CD4-positive, alpha-beta memory T cell (primary cell): ENCODE data around the gene ERCC1. TPM values are rescaled to one million over a fixed set of nuclear protein-coding genes. Genes with fewer than 3 reads are reported as not detected.
A peak's percentile ranks its signal among the peaks of the same experiment; 100 is the strongest.

Source experiments
- CTCF ChIA-PET: fragments of 350-600 bp; sonication (Branson Sonifier 250); formaldehyde crosslinking; loops from one replicate; lab custom pipeline; 2021; ENCODE audit warnings: inconsistent platforms; ENCODE audit not compliant: partially characterized antibody; lab: Charles Lee
- POLR2A ChIA-PET: fragments of 350-600 bp; sonication (Branson Sonifier 250); formaldehyde crosslinking; loops from one replicate; lab custom pipeline; 2021; ENCODE audit not compliant: partially characterized antibody; lab: Charles Lee
- DNase-seq, 5 donors: peaks; one replicate each; pipeline versions ENCODE4 v3.0.0 to v3.0.0-alpha.2; 2020 to 2022; ENCODE audit warnings: mixed read lengths in 1 of 5
- H3K27ac ChIP-seq: one replicate; pipeline ENCODE4 v1.7.0; 2013; ENCODE audit warnings: low read depth, low read length
- H3K27me3 ChIP-seq: 2 replicates; pipeline ENCODE4 v1.7.0; 2013; ENCODE audit warnings: mild to moderate bottlenecking, low read length, moderate library complexity; ENCODE audit not compliant: insufficient read depth
- H3K36me3 ChIP-seq: 2 replicates; pipeline ENCODE4 v1.7.0; 2013; ENCODE audit warnings: mild to moderate bottlenecking, low read length, moderate library complexity; ENCODE audit not compliant: insufficient read depth
- H3K4me1 ChIP-seq: 2 replicates; pipeline ENCODE4 v1.7.0; 2013; ENCODE audit warnings: mild to moderate bottlenecking, low read length, moderate library complexity; ENCODE audit not compliant: insufficient read depth
- H3K4me3 ChIP-seq, 2 donors: one replicate each; pipeline ENCODE4 v1.7.0; 2013; ENCODE audit warnings: low read length in 2 of 2, mild to moderate bottlenecking in 1 of 2
- H3K9me3 ChIP-seq, 2 donors: one replicate each; pipeline ENCODE4 v1.7.0; 2013; ENCODE audit warnings: low read length in 2 of 2, control low read depth in 1 of 2; ENCODE audit not compliant: control insufficient read depth in 1 of 2
- H3K27ac Mint-ChIP-seq, 7 donors: one replicate each; pipeline ENCODE4 v1.8.0; 2020 to 2021; ENCODE audit warnings: mixed read lengths in 7 of 7, mild to moderate bottlenecking in 6 of 7, inconsistent platforms in 3 of 7, moderate library complexity in 3 of 7
- H3K27me3 Mint-ChIP-seq, 2 donors: one replicate each; pipeline ENCODE4 v1.8.0; 2020 to 2021; ENCODE audit warnings: mixed read lengths in 2 of 2
- H3K36me3 Mint-ChIP-seq, 2 donors: one replicate each; pipeline ENCODE4 v1.8.0; 2020 to 2021; ENCODE audit warnings: mixed read lengths in 2 of 2, inconsistent platforms in 1 of 2, mild to moderate bottlenecking in 1 of 2
- H3K4me1 Mint-ChIP-seq, 4 donors: one replicate each; pipeline ENCODE4 v1.8.0; 2020 to 2021; ENCODE audit warnings: mixed read lengths in 4 of 4, mild to moderate bottlenecking in 1 of 4
- H3K4me3 Mint-ChIP-seq, 8 donors: one replicate each; pipeline ENCODE4 v1.8.0; 2020 to 2021; ENCODE audit warnings: mixed read lengths in 8 of 8, mild to moderate bottlenecking in 7 of 8, moderate library complexity in 6 of 8, inconsistent platforms in 3 of 8
- H3K9me3 Mint-ChIP-seq, 8 donors: one replicate each; pipeline ENCODE4 v1.8.0; 2020 to 2021; ENCODE audit warnings: mixed read lengths in 8 of 8, mild to moderate bottlenecking in 5 of 8, inconsistent platforms in 3 of 8, moderate library complexity in 1 of 8
- intact Hi-C: fragments of 100-400 bp; cut with micrococcal nuclease; formaldehyde crosslinking; loops from one replicate; pipeline ENCODE4 v1.15.1; 2023
- polyA plus RNA-seq, 2 donors: library from polyadenylated mRNA; unstranded; fragments of 300-500 nt; fragmentation: Illumina TruSeq; gene quantifications; one replicate each; pipeline ENCODE4 v1.2.3, GENCODE V29; 2021
- total RNA-seq, 2 experiments: library from RNA; stranded (reverse); gene quantifications; one replicate each; pipeline ENCODE4 v1.2.3, GENCODE V29; 2021

Gene ERCC1
- total and polyA plus RNA-seq, 4 experiments from 2014 or later, result 36.2 to 46.9 (median 42.4) TPM

GRCh38 chr19:45460807-45461347 lies 37.2 kb upstream of the ERCC1 start:
- Mint-ChIP-seq H3K27me3 (no peaks in the 10 kb centered on the region), H3K4me3 (no peak overlapping the region), H3K9me3 (no peaks in the 10 kb centered on the region), H3K27ac (no peak overlapping the region), H3K36me3 (peaks cover 0 to 1% of the 10 kb centered on the region in 2 donors), H3K4me1 (peaks cover 3 to 14% (median 8%) of the 10 kb centered on the region in 4 donors)
- no peaks in the 10 kb centered on the region for H3K36me3 ChIP-seq
- ChIA-PET CTCF (interaction anchor here (2.0 to 2.4 kb wide), 2 partner anchors 17 to 22 kb away, joined by 7 to 9 read pairs; no protein-coding TSS in a partner anchor), POLR2A (interaction anchor here (1.4 to 1.7 kb wide), 2 partner anchors 8 to 10 kb away, joined by 3 to 8 read pairs; no protein-coding TSS in a partner anchor)
- H3K4me1 ChIP-seq, result peaks cover 10% of the 10 kb centered on the region
- intact Hi-C loops, result no loop called here
- H3K9me3 ChIP-seq, result no peaks in the 10 kb centered on the region
- DNase-seq, result no peak
- no peaks in the 10 kb centered on the region for H3K27me3 ChIP-seq
- H3K27ac ChIP-seq, result no peak overlapping the region
- no peak overlapping the region for H3K4me3 ChIP-seq

DNA sequence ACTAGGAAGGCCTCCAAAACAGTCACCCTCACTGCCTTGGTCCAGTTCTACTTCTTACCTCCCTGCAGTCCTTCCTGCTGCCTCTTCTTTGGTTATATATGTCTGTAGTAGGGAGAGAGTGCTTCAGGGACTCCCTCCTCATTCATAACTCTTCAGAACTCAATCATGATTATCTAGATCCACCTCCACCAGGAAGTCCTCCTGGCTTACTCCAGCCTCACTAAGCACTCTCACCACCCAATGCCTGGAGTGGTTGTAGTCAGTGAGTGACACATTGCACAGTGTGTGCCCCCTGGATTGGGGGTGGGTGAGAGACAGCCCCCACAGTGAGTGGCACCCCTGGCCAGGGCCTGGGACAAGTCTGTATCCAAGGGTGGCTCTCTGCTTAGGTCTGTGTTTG lies 34.1 kb upstream of the ERCC1 start:
- POLR2A ChIA-PET, result interaction anchor here (15.5 kb wide), 1 partner anchor 10 kb away, joined by 240 read pairs; the partner anchor contains the start of gene FOSB
- peak overlapping the region in 3 of 7 donors; percentile 15 to 37 (median 24) for H3K27ac Mint-ChIP-seq
- Histone ChIP-seq H3K27me3 (no peaks in the 10 kb centered on the region), H3K27ac (no peak overlapping the region), H3K9me3 (no peaks in the 10 kb centered on the region), H3K36me3 (no peaks in the 10 kb centered on the region), H3K4me3 (no peak overlapping the region), H3K4me1 (peaks cover 17% of the 10 kb centered on the region)
- DNase-seq, result no peak
- peaks cover 10 to 33% (median 15%) of the 10 kb centered on the region in 4 donors for H3K4me1 Mint-ChIP-seq
- intact Hi-C loops, result no loop called here
- H3K9me3 Mint-ChIP-seq, result no peaks in the 10 kb centered on the region
- H3K36me3 Mint-ChIP-seq, result peaks cover 0 to 1% of the 10 kb centered on the region in 2 donors
- no peaks in the 10 kb centered on the region for H3K27me3 Mint-ChIP-seq
- H3K4me3 Mint-ChIP-seq, result no peak overlapping the region
- CTCF ChIA-PET, result interaction anchor here (1.6 to 2.7 kb wide), 2 partner anchors 9 to 18 kb away, joined by 6 to 13 read pairs; partner anchors contain the start of gene FOSB

GRCh38 chr19:45456500-45456815 lies 32.7 kb upstream of the ERCC1 start:
- H3K27ac ChIP-seq, result peak overlapping the region; percentile 20
- H3K9me3 Mint-ChIP-seq, result no peaks in the 10 kb centered on the region

GRCh38 chr19:45455707-45456499 lies 32.2 kb upstream of the ERCC1 start:
- Histone ChIP-seq H3K4me1 (peaks cover 30% of the 10 kb centered on the region), H3K9me3 (no peaks in the 10 kb centered on the region), H3K27ac (peak overlapping the region; percentile 20), H3K4me3 (no peak overlapping the region), H3K27me3 (no peaks in the 10 kb centered on the region), H3K36me3 (no peaks in the 10 kb centered on the region)
- ChIA-PET POLR2A (interaction anchor here (0.9 to 15.5 kb wide), 2 partner anchors 12 to 23 kb away, joined by 8 to 240 read pairs; partner anchors contain the start of gene FOSB), CTCF (interaction anchor here (1.0 to 2.7 kb wide), 5 partner anchors 11 to 225 kb away, joined by 4 to 13 read pairs (median 5); partner anchors contain the start of gene FOSB)
- peak; percentile 51 to 91 (median 54) for DNase-seq
- Mint-ChIP-seq H3K4me1 (peaks cover 20 to 48% (median 27%) of the 10 kb centered on the region in 4 donors), H3K36me3 (peaks cover 0 to 8% of the 10 kb centered on the region in 2 donors), H3K27me3 (peaks cover 0 to 4% of the 10 kb centered on the region in 2 donors), H3K9me3 (no peaks in the 10 kb centered on the region), H3K4me3 (peak overlapping the region; percentile 54 to 81 (median 63)), H3K27ac (peak overlapping the region; percentile 75 to 95 (median 86))
- intact Hi-C loops, result no loop called here

More at GRCh38 chr19:45456500-45456815, 32.7 kb upstream of the ERCC1 start:
- H3K27me3 ChIP-seq, result no peaks in the 10 kb centered on the region
- H3K36me3 ChIP-seq, result no peaks in the 10 kb centered on the region
- no peaks in the 10 kb centered on the region for H3K9me3 ChIP-seq
- intact Hi-C loops, result no loop called here
- peaks cover 0 to under 1% of the 10 kb centered on the region in 2 donors for H3K27me3 Mint-ChIP-seq
- H3K4me3 ChIP-seq, result no peak overlapping the region
- H3K4me3 Mint-ChIP-seq, result peak overlapping the region in 5 of 8 donors; percentile 47 to 81 (median 55)
- POLR2A ChIA-PET, result interaction anchor here (0.9 to 15.5 kb wide), 2 partner anchors 12 to 23 kb away, joined by 8 to 240 read pairs; partner anchors contain the start of gene FOSB
- H3K4me1 ChIP-seq, result peaks cover 26% of the 10 kb centered on the region
- peaks cover 0 to 3% of the 10 kb centered on the region in 2 donors for H3K36me3 Mint-ChIP-seq
- peak overlapping the region; percentile 75 to 95 (median 86) for H3K27ac Mint-ChIP-seq
- peaks cover 18 to 43% (median 24%) of the 10 kb centered on the region in 4 donors for H3K4me1 Mint-ChIP-seq
- CTCF ChIA-PET, result interaction anchor here (1.0 to 2.7 kb wide), 5 partner anchors 11 to 224 kb away, joined by 4 to 13 read pairs (median 5); partner anchors contain the start of gene FOSB
- no peak for DNase-seq

DNA sequence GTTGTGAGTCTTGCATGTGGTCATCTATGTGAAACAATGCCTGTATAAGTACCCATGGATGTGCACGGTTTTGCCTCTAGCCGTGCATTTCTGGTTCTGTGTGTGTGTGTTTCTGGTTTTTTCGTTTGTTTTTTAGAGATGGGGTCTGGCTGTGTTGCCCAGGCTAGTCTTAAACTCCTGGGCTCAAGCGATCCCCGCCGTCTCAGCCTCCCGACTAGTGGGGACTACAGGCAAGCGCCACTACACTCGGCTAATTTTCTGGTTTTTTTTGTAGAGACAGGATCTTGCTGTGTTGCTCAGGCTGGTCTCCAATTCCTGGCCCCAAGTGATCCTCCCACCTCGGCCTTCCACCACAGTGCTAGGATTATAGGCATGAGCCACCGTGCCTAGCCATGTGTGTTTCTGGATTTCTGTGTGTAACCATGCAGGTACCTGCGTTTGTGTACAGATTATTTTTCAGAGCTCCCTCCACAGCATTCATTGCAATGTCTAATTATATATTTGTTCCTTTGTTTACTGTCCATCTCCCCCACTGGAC lies 28.2 kb upstream of the ERCC1 start:
- peaks cover 0 to 21% of the 10 kb centered on the region in 2 donors for H3K36me3 Mint-ChIP-seq
- DNase-seq, result peak in 1 of 5 donors; percentile 47
- Histone ChIP-seq H3K36me3 (no peaks in the 10 kb centered on the region), H3K27me3 (no peaks in the 10 kb centered on the region), H3K4me3 (no peak overlapping the region), H3K9me3 (no peaks in the 10 kb centered on the region), H3K4me1 (peaks cover 53% of the 10 kb centered on the region), H3K27ac (peak overlapping the region; percentile 99)
- peaks cover 0 to 2% (median 0%) of the 10 kb centered on the region in 8 donors for H3K9me3 Mint-ChIP-seq
- peaks cover 0 to 4% of the 10 kb centered on the region in 2 donors for H3K27me3 Mint-ChIP-seq
- peak overlapping the region; percentile 99 to 100 (median 100) for H3K27ac Mint-ChIP-seq
- CTCF ChIA-PET, result interaction anchor here (0.9 to 1.2 kb wide), 2 partner anchors 12 to 27 kb away, joined by 3 to 5 read pairs; no protein-coding TSS in a partner anchor
- POLR2A ChIA-PET, result interaction anchor here (1.0 to 15.5 kb wide), 5 partner anchors 9 to 26 kb away, joined by 3 to 240 read pairs (median 5); partner anchors contain the start of gene FOSB
- H3K4me3 Mint-ChIP-seq, result peak overlapping the region; percentile 87 to 94 (median 92)
- H3K4me1 Mint-ChIP-seq, result peaks cover 36 to 77% (median 48%) of the 10 kb centered on the region in 4 donors
- intact Hi-C loops, result loop anchor here (1.0 kb wide), 1 partner anchor 15 kb away; the partner anchor contains the start of gene FOSB

GRCh38 chr19:45451131-45451849 lies 27.6 kb upstream of the ERCC1 start:
- peak; percentile 72 to 86 (median 79) for DNase-seq
- peak overlapping the region; percentile 99 for H3K27ac ChIP-seq
- CTCF ChIA-PET, result interaction anchor here (0.9 to 1.2 kb wide), 2 partner anchors 12 to 28 kb away, joined by 3 to 5 read pairs; no protein-coding TSS in a partner anchor
- Mint-ChIP-seq H3K4me1 (peaks cover 37 to 75% (median 49%) of the 10 kb centered on the region in 4 donors), H3K4me3 (peak overlapping the region; percentile 87 to 94 (median 92)), H3K36me3 (peaks cover 0 to 24% of the 10 kb centered on the region in 2 donors), H3K27me3 (peaks cover 0 to 4% of the 10 kb centered on the region in 2 donors), H3K27ac (peak overlapping the region; percentile 99 to 100 (median 100)), H3K9me3 (peaks cover 0 to 2% (median 0%) of the 10 kb centered on the region in 8 donors)
- POLR2A ChIA-PET, result interaction anchor here (1.0 to 15.5 kb wide), 4 partner anchors 10 to 27 kb away, joined by 3 to 240 read pairs (median 6); partner anchors contain the start of gene FOSB
- peaks cover 50% of the 10 kb centered on the region for H3K4me1 ChIP-seq
- no peaks in the 10 kb centered on the region for H3K9me3 ChIP-seq
- H3K27me3 ChIP-seq, result no peaks in the 10 kb centered on the region
- H3K4me3 ChIP-seq, result peak overlapping the region; percentile 40 to 68
- intact Hi-C loops, result loop anchor here (1.0 kb wide), 1 partner anchor 16 kb away; the partner anchor contains the start of gene FOSB
- no peaks in the 10 kb centered on the region for H3K36me3 ChIP-seq
